ENCODE results near the gene EYA4.

The EYA4 gene

DNA sequence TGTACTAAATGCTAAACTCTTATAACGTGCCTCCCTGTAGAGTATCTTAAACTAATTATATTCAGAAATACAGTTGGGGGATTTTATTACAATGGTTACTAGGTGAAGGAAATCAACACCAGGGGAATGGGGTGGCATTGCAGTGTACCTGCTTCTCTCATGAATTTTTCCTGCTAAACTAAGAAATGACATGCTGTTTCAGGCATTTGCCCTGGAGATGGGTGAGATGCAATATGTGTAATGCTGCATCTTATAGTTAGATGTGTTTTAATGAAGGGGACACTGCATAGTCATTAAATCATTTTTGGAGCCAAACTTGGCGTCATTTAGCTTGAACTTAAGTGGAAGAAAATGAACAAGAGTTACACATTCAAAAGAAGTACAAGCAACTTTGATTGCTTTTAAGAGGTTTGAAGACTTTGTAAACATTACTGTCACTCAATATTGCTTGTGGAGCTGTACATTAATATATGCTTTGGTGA, 4.3 kb downstream of the EYA4 start:
- TF ChIP-seq JUND (IDR thresholded peaks at IDR 0.05; ENCODE audit: low read depth): no peak
- no peak for DNase-seq (ENCODE audit: low read depth in 1 of 2, low spot score in 1 of 2)
- in situ Hi-C loops (cut with HindIII; ENCODE audit: low pct_unique_long_range_greater_than_20kb, low sequenced_read_pairs): no loop called here

GRCh38 chr6:133247581-133247980, 6.4 kb downstream of the EYA4 start:
- DNase-seq (ENCODE audit: low read depth in 1 of 2, low spot score in 1 of 2): no peak
- in situ Hi-C loops (cut with HindIII; ENCODE audit: low pct_unique_long_range_greater_than_20kb, low sequenced_read_pairs): no loop called here
- no peak for TF ChIP-seq JUND (IDR thresholded peaks at IDR 0.05; ENCODE audit: low read depth)

GRCh38 chr6:133248241-133249001, 7.3 kb downstream of the EYA4 start:
- in situ Hi-C loops (cut with HindIII; ENCODE audit: low pct_unique_long_range_greater_than_20kb, low sequenced_read_pairs): no loop called here
- TF ChIP-seq JUND (IDR thresholded peaks at IDR 0.05; ENCODE audit: low read depth): no peak
- DNase-seq (ENCODE audit: low read depth in 1 of 2, low spot score in 1 of 2): no peak

DNA sequence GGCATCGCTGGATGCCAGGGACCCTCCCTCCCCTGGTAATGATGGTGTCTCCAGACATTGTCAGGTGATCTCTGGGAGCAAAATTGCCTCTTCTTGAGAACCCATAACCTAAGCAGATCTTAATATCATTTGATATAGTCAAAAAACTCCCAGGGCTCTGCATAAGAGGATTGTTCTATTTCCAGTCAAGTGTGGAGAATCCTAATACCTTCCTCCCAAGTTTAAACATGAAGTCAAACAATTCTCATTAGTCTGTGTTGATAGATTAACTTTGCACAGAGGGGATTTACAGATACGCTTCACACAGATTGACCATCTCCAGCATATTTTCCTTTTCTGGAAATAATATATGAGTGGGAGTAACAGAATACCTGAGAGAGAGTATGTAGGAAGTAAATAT, 10.5 kb downstream of the EYA4 start:
- no peak for TF ChIP-seq JUND (IDR thresholded peaks at IDR 0.05; ENCODE audit: low read depth)
- no peak for DNase-seq (ENCODE audit: low read depth in 1 of 2, low spot score in 1 of 2)
- in situ Hi-C loops (cut with HindIII; ENCODE audit: low pct_unique_long_range_greater_than_20kb, low sequenced_read_pairs): no loop called here

- TF ChIP-seq JUND (IDR thresholded peaks at IDR 0.05; ENCODE audit: low read depth): no peak
- no peak for DNase-seq (ENCODE audit: low read depth in 1 of 2, low spot score in 1 of 2)
- in situ Hi-C loops (cut with HindIII; ENCODE audit: low pct_unique_long_range_greater_than_20kb, low sequenced_read_pairs): no loop called here
Measured at GRCh38 chr6:133254552-133255228, 13.5 kb downstream of the EYA4 start.

DNA sequence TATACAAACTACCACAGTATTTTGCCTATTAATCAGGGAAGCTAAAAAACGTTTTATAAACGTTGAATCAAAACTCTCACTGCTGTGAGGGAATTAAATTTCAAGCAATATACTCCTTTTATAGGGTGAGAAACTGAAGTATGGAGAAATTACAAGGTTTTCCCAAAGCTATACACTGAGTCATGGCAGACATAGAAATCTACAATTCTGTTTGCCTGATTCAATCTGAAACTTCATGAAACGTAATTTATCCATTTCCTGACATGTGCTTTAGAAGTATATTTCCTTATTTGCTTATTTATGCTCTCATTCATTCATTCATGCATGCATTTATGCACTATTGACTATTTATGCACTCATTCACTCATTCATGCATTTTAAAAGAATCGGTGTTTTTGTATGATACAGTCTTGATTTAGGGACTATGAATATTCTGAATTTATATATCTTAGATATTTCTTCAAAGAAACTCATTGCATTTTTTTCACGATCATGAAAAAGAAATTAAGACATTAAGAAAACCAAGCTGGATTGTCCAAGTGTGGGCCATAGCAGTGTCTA, 16.5 kb downstream of the EYA4 start:
- no peak for DNase-seq (ENCODE audit: low read depth in 1 of 2, low spot score in 1 of 2)
- in situ Hi-C loops (cut with HindIII; ENCODE audit: low pct_unique_long_range_greater_than_20kb, low sequenced_read_pairs): no loop called here
- no peak for TF ChIP-seq JUND (IDR thresholded peaks at IDR 0.05; ENCODE audit: low read depth)

GRCh38 chr6:133259561-133259960, 18.4 kb downstream of the EYA4 start:
- no peak for DNase-seq (ENCODE audit: low read depth in 1 of 2, low spot score in 1 of 2)
- no peak for TF ChIP-seq JUND (IDR thresholded peaks at IDR 0.05; ENCODE audit: low read depth)
- in situ Hi-C loops (cut with HindIII; ENCODE audit: low pct_unique_long_range_greater_than_20kb, low sequenced_read_pairs): no loop called here

DNA sequence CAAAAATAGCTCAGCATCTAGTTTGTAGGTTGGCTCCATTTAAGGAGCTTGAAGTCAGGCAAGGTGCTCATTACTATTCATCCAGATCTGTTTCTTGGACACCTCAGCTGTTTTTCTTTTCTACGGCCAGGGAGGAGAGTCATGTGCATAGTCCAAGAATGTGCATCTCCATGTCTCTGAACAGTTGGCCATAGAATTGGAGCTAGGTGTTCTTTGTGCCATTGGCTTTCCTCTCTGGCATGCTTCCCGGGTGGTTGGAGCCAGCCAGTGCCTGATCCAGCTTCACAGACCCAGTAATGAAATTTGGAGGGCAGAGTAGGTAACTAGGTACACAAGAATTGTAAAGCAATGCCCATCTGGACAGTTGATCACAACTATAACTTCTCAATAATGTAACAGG, 21.6 kb downstream of the EYA4 start:
- no peak for TF ChIP-seq JUND (IDR thresholded peaks at IDR 0.05; ENCODE audit: low read depth)
- no peak for DNase-seq (ENCODE audit: low read depth in 1 of 2, low spot score in 1 of 2)
- in situ Hi-C loops (cut with HindIII; ENCODE audit: low pct_unique_long_range_greater_than_20kb, low sequenced_read_pairs): no loop called here

DNA sequence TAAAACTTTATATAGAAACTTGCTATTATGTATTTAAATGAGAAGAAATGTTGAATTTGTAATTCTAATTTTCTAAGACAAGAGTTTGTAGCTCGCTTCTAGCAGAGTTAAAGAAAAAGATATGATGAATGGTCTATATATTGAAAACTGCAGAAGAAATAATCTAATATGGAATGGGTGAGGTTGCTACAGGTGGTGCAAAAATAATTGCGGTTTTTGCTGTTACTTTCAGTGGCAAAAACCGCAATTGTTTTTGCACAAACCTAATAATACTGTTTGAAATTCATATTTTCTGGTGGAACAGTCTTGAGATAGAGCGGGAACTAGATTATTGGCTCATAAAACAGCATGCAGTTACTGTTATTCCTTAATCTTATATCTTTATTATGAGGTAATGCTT, 23.9 kb downstream of the EYA4 start:
- TF ChIP-seq JUND (IDR thresholded peaks at IDR 0.05; ENCODE audit: low read depth): no peak
- no peak for DNase-seq (ENCODE audit: low read depth in 1 of 2, low spot score in 1 of 2)
- in situ Hi-C loops (cut with HindIII; ENCODE audit: low pct_unique_long_range_greater_than_20kb, low sequenced_read_pairs): no loop called here

DNA sequence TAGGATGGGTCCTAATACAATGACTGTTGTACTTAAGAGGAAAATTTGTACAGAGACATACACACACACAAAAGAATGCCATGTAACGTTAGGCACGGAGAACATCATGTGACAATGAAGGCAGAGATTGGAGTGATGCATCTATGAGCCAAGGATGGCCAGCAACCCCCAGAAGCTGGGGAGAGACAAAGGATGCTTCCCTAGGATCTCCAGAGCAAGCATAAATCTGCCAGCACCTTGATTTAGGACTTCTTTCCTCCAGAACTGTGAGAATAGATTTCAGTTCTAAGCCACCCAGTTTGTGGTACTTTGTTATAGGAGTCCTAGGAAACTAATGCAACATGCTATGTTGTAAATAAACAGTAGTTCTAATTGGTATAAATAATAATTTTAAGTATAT, 25.0 kb downstream of the EYA4 start:
- in situ Hi-C loops (cut with HindIII; ENCODE audit: low pct_unique_long_range_greater_than_20kb, low sequenced_read_pairs): no loop called here
- TF ChIP-seq JUND (IDR thresholded peaks at IDR 0.05; ENCODE audit: low read depth): no peak
- DNase-seq (ENCODE audit: low read depth in 1 of 2, low spot score in 1 of 2): no peak

GRCh38 chr6:133268621-133269020, 27.5 kb downstream of the EYA4 start:
- TF ChIP-seq JUND (IDR thresholded peaks at IDR 0.05; ENCODE audit: low read depth): no peak
- in situ Hi-C loops (cut with HindIII; ENCODE audit: low pct_unique_long_range_greater_than_20kb, low sequenced_read_pairs): no loop called here

DNA sequence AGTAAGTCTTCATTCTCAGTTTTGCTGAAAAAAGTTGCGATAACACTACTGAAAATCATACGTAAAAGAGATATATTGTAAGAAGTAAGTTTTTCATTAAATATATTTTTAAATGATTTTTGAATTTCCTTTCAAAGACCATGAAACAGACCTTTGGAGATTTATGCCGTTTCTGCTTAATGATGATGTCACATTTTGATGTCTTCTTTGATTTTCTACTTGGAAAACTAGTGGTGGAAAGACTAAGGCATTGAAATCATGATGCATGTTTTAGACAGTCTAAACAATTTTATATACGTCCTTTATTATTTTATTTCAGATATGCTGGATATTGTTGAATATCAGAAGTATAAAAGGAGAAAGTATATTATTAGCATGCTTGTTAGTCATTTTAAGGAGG, 33.7 kb downstream of the EYA4 start:
- TF ChIP-seq JUND (IDR thresholded peaks at IDR 0.05; ENCODE audit: low read depth): no peak
- in situ Hi-C loops (cut with HindIII; ENCODE audit: low pct_unique_long_range_greater_than_20kb, low sequenced_read_pairs): no loop called here
- DNase-seq (ENCODE audit: low read depth in 1 of 2, low spot score in 1 of 2): no peak

More at GRCh38 chr6:133268621-133269020, 27.5 kb downstream of the EYA4 start:
- no peak for DNase-seq (ENCODE audit: low read depth in 1 of 2, low spot score in 1 of 2)

GRCh38 chr6:133275213-133275612, 34.1 kb downstream of the EYA4 start:
- no peak for TF ChIP-seq JUND (IDR thresholded peaks at IDR 0.05; ENCODE audit: low read depth)
- DNase-seq (ENCODE audit: low read depth in 1 of 2, low spot score in 1 of 2): no peak
- in situ Hi-C loops (cut with HindIII; ENCODE audit: low pct_unique_long_range_greater_than_20kb, low sequenced_read_pairs): no loop called here
